Anterior cingulate cortex (tissue), 58 donors: ENCODE measurements around the gene SH3BGRL2.
A peak's percentile ranks its signal among the peaks of the same experiment; 100 is the strongest.
"Not testable (repeated sequence)": the region's sequence is repeated elsewhere in the genome, so short reads cannot be mapped to it uniquely, and the experiment has no call there.

Source experiments
- DNase-seq, 58 donors: peaks; one replicate each; lab custom pipeline; 2025; lab: John Stamatoyannopoulos, UW

The SH3BGRL2 gene

DNA sequence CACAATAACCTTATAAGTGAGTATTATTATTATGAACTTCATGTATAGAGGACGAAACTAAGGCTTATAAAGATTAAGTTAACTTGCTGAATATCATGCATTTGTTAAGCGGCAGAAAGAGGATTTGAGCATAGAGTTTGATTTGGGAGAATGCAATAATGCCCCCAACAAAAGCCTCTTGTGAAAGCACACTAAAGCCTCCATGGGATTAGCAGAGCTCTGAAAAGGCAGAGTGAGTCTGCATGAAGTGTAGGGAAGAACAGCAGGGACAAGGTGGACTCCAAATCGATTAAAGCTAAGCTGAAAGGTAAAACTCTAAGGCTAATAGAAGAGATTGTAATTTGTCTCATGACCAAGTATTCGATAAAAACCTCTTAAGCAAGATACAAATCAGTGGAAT, 100.3 kb downstream of the SH3BGRL2 start:
- DNase-seq = no peak

DNA sequence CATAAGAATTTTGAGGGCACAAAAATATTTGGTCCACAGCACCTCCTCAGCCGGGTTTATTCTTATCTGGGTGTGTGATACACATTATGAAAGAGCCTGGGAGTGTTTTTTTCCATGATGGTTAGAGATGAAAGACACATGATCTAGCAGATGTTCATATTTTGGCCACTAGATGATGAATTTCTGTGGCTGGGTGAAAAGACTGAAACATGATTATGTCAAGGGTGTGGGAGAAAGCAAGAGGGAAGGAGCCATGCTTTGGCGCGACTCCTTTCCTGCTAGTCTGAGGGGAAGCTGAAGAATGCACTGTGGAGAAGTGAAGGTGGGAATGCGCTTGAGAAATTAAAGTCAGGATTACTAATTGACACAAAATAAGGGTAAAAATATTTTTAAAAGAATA, 102.3 kb downstream of the SH3BGRL2 start:
- DNase-seq = peak in 1 of 58 donors; percentile 9

DNA sequence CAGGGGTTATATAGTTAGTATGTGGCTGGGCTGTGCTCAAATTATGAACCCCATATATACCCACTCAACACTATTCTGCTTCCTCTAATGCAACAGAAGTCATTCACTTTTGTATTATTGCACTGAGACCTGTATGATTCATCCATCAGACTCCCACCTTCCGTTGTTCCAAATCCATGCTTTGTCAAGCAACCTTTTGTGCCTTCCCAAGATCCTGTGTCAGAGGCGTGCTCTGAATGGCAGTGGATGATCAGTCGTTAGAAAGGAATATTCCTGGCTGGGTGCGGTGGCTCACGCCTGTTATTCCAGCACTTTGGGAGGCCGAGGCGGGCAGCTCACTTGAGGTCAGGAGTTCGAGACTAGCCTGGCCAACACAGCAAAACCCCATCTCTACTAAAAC, 103.2 kb downstream of the SH3BGRL2 start:
- no peak for DNase-seq

DNA sequence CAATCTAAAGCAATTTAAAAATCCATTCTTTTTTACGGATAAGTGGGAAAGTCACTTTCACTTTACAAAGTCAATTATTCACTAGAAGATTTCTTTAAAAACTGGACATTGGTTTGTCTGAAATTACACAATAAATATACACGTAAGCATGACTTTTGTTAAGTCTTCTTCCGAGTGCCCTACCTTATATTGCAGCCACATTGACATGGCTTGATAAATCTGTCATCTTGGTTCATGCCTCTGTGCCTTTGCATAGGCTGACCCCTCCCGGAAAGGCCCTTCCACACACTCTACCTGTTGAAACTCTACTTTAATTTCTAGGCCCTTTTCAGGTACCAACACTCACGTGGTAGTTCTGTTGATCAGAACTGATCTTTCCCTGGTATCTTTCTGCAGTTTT, 104.1 kb downstream of the SH3BGRL2 start:
- no peak for DNase-seq

DNA sequence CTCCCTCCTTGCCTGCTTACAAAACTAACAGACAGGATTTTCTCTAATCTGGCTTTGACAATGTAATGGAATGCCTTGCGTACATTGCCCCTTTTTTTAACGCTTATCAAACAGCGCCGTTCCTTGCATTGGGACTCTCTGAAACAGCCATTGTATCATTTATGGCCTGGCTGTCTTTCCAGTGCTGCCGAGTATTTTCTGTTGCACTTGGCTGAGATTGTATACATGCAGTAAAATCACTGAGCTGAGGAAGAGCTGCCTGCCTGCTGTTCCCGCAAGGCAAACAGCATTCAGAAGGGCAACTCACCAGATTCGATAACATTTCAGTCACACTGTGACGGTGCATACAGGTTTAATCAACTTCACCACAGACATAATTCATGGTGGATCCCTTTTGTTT, 106.0 kb downstream of the SH3BGRL2 start:
- DNase-seq = peak in 5 of 58 donors; percentile 4 to 23 (median 6)

DNA sequence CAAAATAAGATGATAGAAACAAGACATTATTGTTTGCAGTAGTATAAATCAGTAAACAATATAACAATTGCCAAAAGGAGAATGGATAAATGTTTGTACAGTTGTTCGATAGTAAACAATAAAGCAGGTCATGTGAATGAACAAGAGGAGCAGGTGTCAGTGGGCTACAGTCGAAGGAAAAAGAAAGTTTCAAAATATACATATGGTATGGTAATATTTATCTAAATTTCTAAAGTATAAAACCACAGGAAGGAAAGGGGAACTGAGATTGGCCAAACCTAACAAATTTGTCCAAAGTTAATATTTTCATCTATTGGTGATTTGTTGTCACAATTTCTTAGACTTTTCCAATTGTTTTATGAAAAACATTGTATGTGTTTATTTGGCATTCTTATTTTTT, 110.9 kb downstream of the SH3BGRL2 start:
- DNase-seq = no peak

DNA sequence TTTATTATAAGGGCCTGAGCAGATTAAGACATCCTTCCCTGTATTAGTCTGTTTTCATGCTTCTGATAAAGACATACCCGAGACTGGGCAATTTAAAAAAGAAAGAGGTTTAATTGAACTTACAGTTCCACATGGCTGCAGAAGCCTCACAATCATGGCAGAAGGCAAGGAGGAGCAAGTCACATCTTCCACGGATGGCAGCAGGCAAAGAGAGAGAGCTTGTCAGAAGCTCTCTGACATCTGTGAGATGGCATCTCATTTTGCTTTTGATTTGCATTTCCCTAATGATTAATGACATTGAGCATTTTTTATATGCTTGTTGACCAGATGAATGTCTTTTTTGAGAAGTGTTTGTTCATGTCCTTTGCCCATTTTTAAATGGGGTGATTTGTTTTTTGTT, 114.2 kb downstream of the SH3BGRL2 start:
- DNase-seq = not testable (repeated sequence)

DNA sequence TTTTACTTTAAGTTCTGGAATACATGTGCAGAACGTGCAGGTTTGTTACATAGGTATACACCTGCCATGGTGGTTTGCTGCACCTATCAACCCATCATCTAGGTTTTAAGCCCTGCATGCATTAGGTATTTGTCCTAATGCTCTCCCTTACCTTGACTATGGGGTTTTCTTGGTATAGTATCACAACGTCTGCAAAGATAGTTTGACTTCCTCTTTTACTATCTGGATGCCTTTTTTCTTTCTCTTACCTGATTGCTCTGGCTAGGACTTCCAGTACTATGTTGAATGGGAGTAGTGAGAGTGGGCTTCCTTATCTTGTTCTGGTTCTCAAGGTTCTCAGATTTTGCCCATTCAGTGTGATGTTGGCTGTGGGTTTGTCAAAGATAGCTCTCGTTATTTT, 115.2 kb downstream of the SH3BGRL2 start:
- not testable (repeated sequence) for DNase-seq

DNA sequence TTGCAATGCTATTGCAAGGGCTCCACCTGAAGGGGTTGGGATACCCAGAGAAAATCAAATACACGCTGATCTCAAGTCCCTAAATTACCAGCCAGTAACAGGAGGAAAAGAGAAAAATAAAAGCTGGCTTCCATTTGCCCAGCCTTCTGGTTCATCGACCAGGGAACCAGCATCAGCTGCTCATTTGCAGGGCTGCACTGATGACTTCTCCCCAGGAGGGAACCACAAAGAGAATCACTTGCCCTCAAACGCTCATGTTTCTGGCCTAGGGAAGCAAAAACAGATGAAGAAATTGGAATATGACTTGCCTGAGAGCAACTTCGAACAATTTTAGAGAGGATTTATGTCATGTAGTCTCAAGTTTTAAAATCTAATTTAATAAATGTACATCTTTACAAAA, 119.7 kb downstream of the SH3BGRL2 start:
- DNase-seq = no peak
